ENCODE data around the gene CR1. TPM values are rescaled to one million over a fixed set of nuclear protein-coding genes. Genes with fewer than 3 reads are reported as not detected.
"Not testable (repeated sequence)": the region's sequence is repeated elsewhere in the genome, so short reads cannot be mapped to it uniquely, and the experiment has no call there.

Gene CR1
- total RNA-seq, 1 donor from 2014 or later: not detected

GRCh38 chr1:207658904-207659485 lies 163.0 kb downstream of the CR1 start:
- H3K27ac Mint-ChIP-seq: no peak overlapping the region
- no peaks in the 10 kb centered on the region for H3K9me3 Mint-ChIP-seq
- no peak for DNase-seq (ENCODE audit: low spot score)
- no peaks in the 10 kb centered on the region for H3K4me1 Mint-ChIP-seq (ENCODE audit: low read depth)
- peaks cover 20% of the 10 kb centered on the region for H3K27me3 Mint-ChIP-seq (ENCODE audit: insufficient read depth)
- no peaks in the 10 kb centered on the region for H3K36me3 Mint-ChIP-seq (ENCODE audit: low read depth)
- intact Hi-C loops (cut with micrococcal nuclease): no loop called here
- H3K4me3 Mint-ChIP-seq: no peak overlapping the region

GRCh38 chr1:207659545-207660153 lies 163.7 kb downstream of the CR1 start:
- Mint-ChIP-seq H3K27ac (no peak overlapping the region), H3K36me3 (ENCODE audit: low read depth) (no peaks in the 10 kb centered on the region), H3K4me3 (no peak overlapping the region), H3K9me3 (no peaks in the 10 kb centered on the region), H3K4me1 (ENCODE audit: low read depth) (no peaks in the 10 kb centered on the region), H3K27me3 (ENCODE audit: insufficient read depth) (peaks cover 20% of the 10 kb centered on the region)
- intact Hi-C loops (cut with micrococcal nuclease): no loop called here
- DNase-seq (ENCODE audit: low spot score): no peak

GRCh38 chr1:207661420-207661819 lies 165.5 kb downstream of the CR1 start:
- H3K36me3 Mint-ChIP-seq (ENCODE audit: low read depth); intact Hi-C loops (cut with micrococcal nuclease); H3K4me3 Mint-ChIP-seq; H3K27ac Mint-ChIP-seq; DNase-seq (ENCODE audit: low spot score); H3K9me3 Mint-ChIP-seq; H3K4me1 Mint-ChIP-seq (ENCODE audit: low read depth): not testable (repeated sequence)
- H3K27me3 Mint-ChIP-seq (ENCODE audit: insufficient read depth): peaks cover 18% of the 10 kb centered on the region

- H3K4me1 Mint-ChIP-seq (ENCODE audit: low read depth): no peaks in the 10 kb centered on the region
- intact Hi-C loops (cut with micrococcal nuclease): no loop called here
- peaks cover 46% of the 10 kb centered on the region for H3K27me3 Mint-ChIP-seq (ENCODE audit: insufficient read depth)
Observed at GRCh38 chr1:207666342-207666741, 170.4 kb downstream of the CR1 start.

GRCh38 chr1:207669528-207670009 lies 173.6 kb downstream of the CR1 start:
- Mint-ChIP-seq H3K36me3 (ENCODE audit: low read depth) (no peaks in the 10 kb centered on the region), H3K9me3 (no peaks in the 10 kb centered on the region), H3K27ac (no peak overlapping the region), H3K4me3 (no peak overlapping the region), H3K4me1 (ENCODE audit: low read depth) (no peaks in the 10 kb centered on the region), H3K27me3 (ENCODE audit: insufficient read depth) (peaks cover 63% of the 10 kb centered on the region)
- no peak for DNase-seq (ENCODE audit: low spot score)
- intact Hi-C loops (cut with micrococcal nuclease): no loop called here

More at GRCh38 chr1:207666342-207666741, 170.4 kb downstream of the CR1 start:
- Mint-ChIP-seq H3K27ac (no peak overlapping the region), H3K9me3 (no peaks in the 10 kb centered on the region), H3K4me3 (no peak overlapping the region), H3K36me3 (ENCODE audit: low read depth) (no peaks in the 10 kb centered on the region)
- no peak for DNase-seq (ENCODE audit: low spot score)

GRCh38 chr1:207670192-207670591 lies 174.2 kb downstream of the CR1 start:
- H3K4me3 Mint-ChIP-seq: no peak overlapping the region
- no peak overlapping the region for H3K27ac Mint-ChIP-seq
- H3K27me3 Mint-ChIP-seq (ENCODE audit: insufficient read depth): peaks cover 63% of the 10 kb centered on the region
- H3K36me3 Mint-ChIP-seq (ENCODE audit: low read depth): no peaks in the 10 kb centered on the region
- intact Hi-C loops (cut with micrococcal nuclease): no loop called here
- no peaks in the 10 kb centered on the region for H3K9me3 Mint-ChIP-seq
- no peak for DNase-seq (ENCODE audit: low spot score)
- H3K4me1 Mint-ChIP-seq (ENCODE audit: low read depth): no peaks in the 10 kb centered on the region

- intact Hi-C loops (cut with micrococcal nuclease): no loop called here
- Mint-ChIP-seq H3K36me3 (ENCODE audit: low read depth) (no peaks in the 10 kb centered on the region), H3K27ac (no peak overlapping the region), H3K4me1 (ENCODE audit: low read depth) (no peaks in the 10 kb centered on the region), H3K9me3 (no peaks in the 10 kb centered on the region), H3K4me3 (no peak overlapping the region), H3K27me3 (ENCODE audit: insufficient read depth) (peaks cover 65% of the 10 kb centered on the region)
- no peak for DNase-seq (ENCODE audit: low spot score)
Observed at GRCh38 chr1:207670997-207671396, 175.0 kb downstream of the CR1 start.

GRCh38 chr1:207672522-207673130 lies 176.7 kb downstream of the CR1 start:
- intact Hi-C loops (cut with micrococcal nuclease): no loop called here
- Mint-ChIP-seq H3K4me3 (no peak overlapping the region), H3K27me3 (ENCODE audit: insufficient read depth) (peaks cover 55% of the 10 kb centered on the region), H3K36me3 (ENCODE audit: low read depth) (no peaks in the 10 kb centered on the region), H3K9me3 (no peaks in the 10 kb centered on the region), H3K4me1 (ENCODE audit: low read depth) (no peaks in the 10 kb centered on the region), H3K27ac (no peak overlapping the region)
- no peak for DNase-seq (ENCODE audit: low spot score)

- peaks cover 49% of the 10 kb centered on the region for H3K27me3 Mint-ChIP-seq (ENCODE audit: insufficient read depth)
- H3K4me3 Mint-ChIP-seq: no peak overlapping the region
- H3K27ac Mint-ChIP-seq: no peak overlapping the region
Observed at GRCh38 chr1:207673399-207673798, 177.4 kb downstream of the CR1 start.

GRCh38 chr1:207676153-207676552 lies 180.2 kb downstream of the CR1 start:
- intact Hi-C loops (cut with micrococcal nuclease): no loop called here
- no peak overlapping the region for H3K27ac Mint-ChIP-seq
- peaks cover 27% of the 10 kb centered on the region for H3K27me3 Mint-ChIP-seq (ENCODE audit: insufficient read depth)
- no peaks in the 10 kb centered on the region for H3K4me1 Mint-ChIP-seq (ENCODE audit: low read depth)
- no peaks in the 10 kb centered on the region for H3K36me3 Mint-ChIP-seq (ENCODE audit: low read depth)
- no peak for DNase-seq (ENCODE audit: low spot score)
- H3K9me3 Mint-ChIP-seq: no peaks in the 10 kb centered on the region
- no peak overlapping the region for H3K4me3 Mint-ChIP-seq

More at GRCh38 chr1:207673399-207673798, 177.4 kb downstream of the CR1 start:
- intact Hi-C loops (cut with micrococcal nuclease): no loop called here
- Mint-ChIP-seq H3K9me3 (no peaks in the 10 kb centered on the region), H3K4me1 (ENCODE audit: low read depth) (no peaks in the 10 kb centered on the region), H3K36me3 (ENCODE audit: low read depth) (no peaks in the 10 kb centered on the region)
- DNase-seq (ENCODE audit: low spot score): no peak

- H3K27me3 Mint-ChIP-seq (ENCODE audit: insufficient read depth); H3K9me3 Mint-ChIP-seq: not testable (repeated sequence)
Observed at GRCh38 chr1:207680590-207681388, 184.8 kb downstream of the CR1 start.

GRCh38 chr1:207682872-207683434 lies 187.0 kb downstream of the CR1 start:
- H3K27me3 Mint-ChIP-seq (ENCODE audit: insufficient read depth): peaks cover 12% of the 10 kb centered on the region
- intact Hi-C loops (cut with micrococcal nuclease); H3K27ac Mint-ChIP-seq; H3K9me3 Mint-ChIP-seq; H3K4me1 Mint-ChIP-seq (ENCODE audit: low read depth); DNase-seq (ENCODE audit: low spot score); H3K36me3 Mint-ChIP-seq (ENCODE audit: low read depth); H3K4me3 Mint-ChIP-seq: not testable (repeated sequence)

More at GRCh38 chr1:207680590-207681388, 184.8 kb downstream of the CR1 start:
- H3K27ac Mint-ChIP-seq; H3K4me3 Mint-ChIP-seq; H3K36me3 Mint-ChIP-seq (ENCODE audit: low read depth); DNase-seq (ENCODE audit: low spot score); intact Hi-C loops (cut with micrococcal nuclease); H3K4me1 Mint-ChIP-seq (ENCODE audit: low read depth): not testable (repeated sequence)
